Stimulated activated CD4-positive, alpha-beta T cell treated with anti-CD3 and anti-CD28 coated beads, TNF-alpha, amount 100 ng/mL, for 24 hours (primary cell): Measurements from ENCODE around the gene HDGFL3.
"Not testable (repeated sequence)": the region's sequence is repeated elsewhere in the genome, so short reads cannot be mapped to it uniquely, and the experiment has no call there.

Experiments used
- DNase-seq, 3 experiments: peaks; one replicate each; pipeline ENCODE4 v3.0.0-alpha.2; 2020; ENCODE audit warnings: low read depth in 3 of 3

The HDGFL3 gene

GRCh38 chr15:83104141-83104540 is 103.5 kb downstream of the HDGFL3 start:
- no peak for DNase-seq

- no peak for DNase-seq
These were observed 105.3 kb downstream of the HDGFL3 start for GRCh38 chr15:83102346-83102745.

GRCh38 chr15:83100097-83100646 is 107.5 kb downstream of the HDGFL3 start:
- DNase-seq: no peak

GRCh38 chr15:83099290-83099689 is 108.3 kb downstream of the HDGFL3 start:
- DNase-seq: no peak

GRCh38 chr15:83098079-83098478 is 109.5 kb downstream of the HDGFL3 start:
- DNase-seq: no peak

GRCh38 chr15:83094583-83094982 is 113.0 kb downstream of the HDGFL3 start:
- DNase-seq: no peak

GRCh38 chr15:83092309-83092976 is 115.2 kb downstream of the HDGFL3 start:
- DNase-seq: no peak

- DNase-seq: not testable (repeated sequence)
These were observed 115.7 kb downstream of the HDGFL3 start for GRCh38 chr15:83091965-83092308.

GRCh38 chr15:83090465-83090864 is 117.2 kb downstream of the HDGFL3 start:
- no peak for DNase-seq

GRCh38 chr15:83088876-83089275 is 118.7 kb downstream of the HDGFL3 start:
- no peak for DNase-seq

- DNase-seq: no peak
These were observed 120.0 kb downstream of the HDGFL3 start for GRCh38 chr15:83087576-83087975.

- DNase-seq: not testable (repeated sequence)
These were observed 121.6 kb downstream of the HDGFL3 start for GRCh38 chr15:83085864-83086552.

- DNase-seq: not testable (repeated sequence)
These were observed 122.2 kb downstream of the HDGFL3 start for GRCh38 chr15:83085461-83085860.

GRCh38 chr15:83082730-83083386 is 124.8 kb downstream of the HDGFL3 start:
- DNase-seq: no peak

GRCh38 chr15:83081256-83082014 is 126.2 kb downstream of the HDGFL3 start:
- no peak for DNase-seq

- no peak for DNase-seq
These were observed 128.9 kb downstream of the HDGFL3 start for GRCh38 chr15:83078712-83079111.
